ENCODE results near the gene DNASE1. TPM values are rescaled to one million over a fixed set of nuclear protein-coding genes. Genes with fewer than 3 reads are reported as not detected.

DNASE1 gene
- total RNA-seq, 4 donors from 2014 or later = 80.9 to 773 (median 653) TPM

GRCh38 chr16:3609895-3610697 lies 44.4 kb upstream of the DNASE1 start:
- peak in 1 of 3 donors; percentile 47 for DNase-seq
- peaks cover 0 to 29% (median 7%) of the 10 kb centered on the region in 4 donors for H3K4me1 ChIP-seq
- no peaks in the 10 kb centered on the region for H3K9me3 ChIP-seq
- H3K36me3 ChIP-seq = peaks cover 0 to 7% (median 0%) of the 10 kb centered on the region in 3 donors
- H3K27me3 ChIP-seq = no peaks in the 10 kb centered on the region
- H3K4me3 ChIP-seq = peak overlapping the region; percentile 65 to 99 (median 75)
- H3K27ac ChIP-seq = peak overlapping the region in 2 of 4 donors; percentile 78 to 93
- TF ChIP-seq POLR2A (IDR thresholded peaks at IDR 0.05) = no peak
- no peak for TF ChIP-seq CTCF (IDR thresholded peaks at IDR 0.05)

GRCh38 chr16:3610698-3611145 lies 43.8 kb upstream of the DNASE1 start:
- peak overlapping the region; percentile 78 to 93 (median 82) for H3K27ac ChIP-seq

GRCh38 chr16:3611146-3611975 lies 43.1 kb upstream of the DNASE1 start, which contains the start of gene SLX4:
SLX4 (minus strand) TSS chr16:3611606; CDS start chr16:3608964, 2,642 bp downstream.
- Histone ChIP-seq H3K36me3 (peaks cover 0 to 2% (median 0%) of the 10 kb centered on the region in 3 donors), H3K27ac (peak within 1 kb of the TSS; percentile 78 to 93 (median 82)), H3K9me3 (no peaks in the 10 kb centered on the region), H3K4me3 (peak within 1 kb of the TSS; percentile 65 to 99 (median 75)), H3K4me1 (peaks cover 0 to 29% (median 7%) of the 10 kb centered on the region in 4 donors), H3K27me3 (no peaks in the 10 kb centered on the region)
- TF ChIP-seq POLR2A (IDR thresholded peaks at IDR 0.05) (peak; percentile 80 to 85), CTCF (IDR thresholded peaks at IDR 0.05) (peak in 2 of 6 experiments; percentile 13 to 15)
- peak; percentile 88 to 96 (median 94) for DNase-seq

More at GRCh38 chr16:3610698-3611145, 43.8 kb upstream of the DNASE1 start:
- Histone ChIP-seq H3K27me3 (no peaks in the 10 kb centered on the region), H3K9me3 (no peaks in the 10 kb centered on the region), H3K36me3 (peaks cover 0 to 7% (median 0%) of the 10 kb centered on the region in 3 donors), H3K4me3 (peak overlapping the region; percentile 65 to 99 (median 75)), H3K4me1 (peaks cover 0 to 29% (median 7%) of the 10 kb centered on the region in 4 donors)
- no peak for TF ChIP-seq CTCF (IDR thresholded peaks at IDR 0.05)
- no peak for TF ChIP-seq POLR2A (IDR thresholded peaks at IDR 0.05)
- no peak for DNase-seq

GRCh38 chr16:3612510-3613466 lies 41.7 kb upstream of the DNASE1 start:
- Histone ChIP-seq H3K27ac (peak overlapping the region in 2 of 4 donors; percentile 78 to 84), H3K4me1 (peaks cover 0 to 29% (median 7%) of the 10 kb centered on the region in 4 donors), H3K4me3 (peak overlapping the region; percentile 65 to 99 (median 75)), H3K9me3 (no peaks in the 10 kb centered on the region), H3K27me3 (no peaks in the 10 kb centered on the region), H3K36me3 (no peaks in the 10 kb centered on the region)
- no peak for TF ChIP-seq CTCF (IDR thresholded peaks at IDR 0.05)
- no peak for TF ChIP-seq POLR2A (IDR thresholded peaks at IDR 0.05)
- peak in 1 of 3 donors; percentile 18 for DNase-seq
